HUDEP-2 (cell line): ENCODE results near the gene RXRA.

Experiments used
- DNase-seq, 76 experiments: peaks; one replicate each; lab custom pipeline; 2025; ENCODE audit not compliant: unreplicated experiment in 76 of 76; lab: John Stamatoyannopoulos, UW

Gene RXRA

DNA sequence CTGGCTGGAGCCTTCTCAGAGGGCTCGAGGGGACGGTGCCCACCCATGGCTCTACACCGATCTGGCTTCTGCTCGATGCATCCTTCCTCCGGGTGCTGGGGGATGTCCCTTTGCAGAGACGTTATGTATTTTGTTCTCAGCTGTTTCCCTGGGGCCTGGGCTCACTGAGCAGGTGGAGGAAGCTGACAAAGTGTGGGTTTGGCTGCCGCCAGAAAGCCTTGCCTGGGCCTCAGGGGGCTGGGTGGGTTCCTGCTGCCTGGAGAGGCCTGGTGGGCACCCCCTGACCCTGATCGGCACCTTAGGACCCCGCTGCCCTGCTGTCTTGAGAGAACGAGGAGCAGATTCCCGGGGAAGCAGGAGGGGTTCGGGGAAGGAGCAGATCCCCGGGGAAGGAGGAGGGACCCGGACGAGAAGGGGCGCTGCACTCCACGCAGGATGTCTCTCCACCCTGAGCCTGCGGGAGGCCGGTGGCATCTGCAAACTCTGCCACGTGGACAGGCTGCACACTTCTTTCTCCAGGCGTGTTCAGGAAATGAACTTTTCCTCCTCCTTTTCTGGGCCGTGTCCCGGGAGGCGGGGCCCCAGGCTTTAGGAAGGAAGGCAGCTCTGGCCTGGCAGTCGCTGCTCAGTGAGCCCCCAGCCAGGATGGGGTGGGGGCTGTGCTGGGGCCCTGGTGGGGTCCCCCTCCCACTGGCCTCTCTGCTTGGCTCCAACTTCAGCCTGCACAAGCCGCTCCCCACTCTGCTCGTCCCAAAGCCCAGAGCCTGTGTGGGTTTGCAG lies 148.9 kb downstream of the RXRA start:
- DNase-seq, result no peak

DNA sequence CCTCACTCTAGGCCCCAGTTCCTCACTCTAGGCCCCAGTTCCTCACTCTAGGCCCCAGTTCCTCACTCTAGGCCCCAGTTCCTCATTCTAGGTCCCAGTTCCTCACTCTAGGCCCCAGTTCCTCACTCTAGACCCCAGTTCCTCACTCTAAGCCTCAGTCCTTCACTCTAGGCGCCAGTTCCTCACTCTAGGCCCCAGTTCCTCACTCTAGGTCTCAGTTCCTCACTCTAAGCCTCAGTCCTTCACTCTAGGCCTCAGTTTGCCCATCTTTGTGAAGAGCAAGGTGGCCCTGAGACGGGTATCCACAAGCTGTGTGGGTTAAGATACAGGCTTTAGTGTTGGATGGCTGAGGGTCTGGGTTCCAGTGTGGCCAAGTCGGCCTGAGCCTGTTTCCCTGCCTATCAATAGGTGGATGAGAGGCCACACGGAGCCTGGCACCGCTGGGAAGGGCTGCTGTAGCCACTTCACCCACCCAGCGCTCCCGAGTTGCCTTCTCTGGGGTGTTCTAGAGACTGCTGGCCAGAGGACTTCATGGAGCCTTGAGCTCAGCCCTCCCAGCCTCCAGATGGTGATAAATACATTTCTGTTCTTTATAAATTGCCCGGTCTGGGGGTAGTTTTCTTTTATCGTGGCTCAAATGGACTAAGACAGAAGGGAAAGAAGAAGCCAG lies 150.2 kb downstream of the RXRA start:
- no peak for DNase-seq

DNA sequence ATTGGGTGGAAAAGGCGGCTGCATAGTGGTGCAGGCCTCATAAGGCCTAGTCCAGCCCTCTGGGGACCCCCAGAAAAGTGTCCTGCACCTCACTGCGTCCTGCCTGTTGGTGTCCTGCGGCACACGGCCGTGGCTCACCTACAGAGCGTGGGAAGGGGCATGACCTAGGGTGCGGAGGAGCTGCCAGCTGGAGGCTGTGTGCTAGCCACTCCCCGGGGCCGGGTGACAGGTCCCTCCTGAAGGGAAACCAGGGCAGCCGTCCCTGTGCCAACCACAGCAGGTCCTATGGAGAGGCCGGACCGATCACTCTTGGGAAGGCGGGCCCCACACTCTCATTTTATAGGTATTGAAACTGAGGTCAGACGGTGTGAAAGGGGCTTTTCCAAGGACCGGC lies 150.7 kb downstream of the RXRA start:
- no peak for DNase-seq

DNA sequence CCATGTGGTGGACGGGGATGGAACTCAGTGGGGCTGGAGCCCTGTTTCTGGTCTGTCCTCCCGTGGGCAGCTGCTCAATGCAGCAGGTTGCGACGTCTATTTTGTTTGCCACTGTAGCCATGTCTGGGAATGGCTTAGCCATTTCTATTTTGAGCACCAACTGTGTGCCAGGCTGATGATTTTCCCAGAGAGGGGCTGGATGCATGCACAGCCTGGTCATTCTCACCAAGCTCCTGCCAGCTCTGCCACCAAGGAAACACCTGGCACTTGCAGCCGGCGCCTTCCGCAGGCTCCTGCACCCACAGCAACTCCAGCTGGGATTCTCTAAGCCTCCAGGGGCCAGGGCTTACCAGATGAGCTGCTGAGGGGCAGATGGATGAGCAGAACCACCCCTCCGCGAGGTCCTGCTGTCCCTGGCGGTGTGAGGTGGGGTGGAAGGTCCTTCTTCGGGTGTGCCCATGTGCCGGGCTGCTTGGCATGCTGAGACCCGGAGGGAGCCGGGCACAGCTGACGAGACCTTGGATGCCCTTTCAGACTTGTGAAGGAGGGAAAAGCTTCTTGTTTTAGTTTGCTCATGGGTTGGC lies 151.2 kb downstream of the RXRA start:
- no peak for DNase-seq

DNA sequence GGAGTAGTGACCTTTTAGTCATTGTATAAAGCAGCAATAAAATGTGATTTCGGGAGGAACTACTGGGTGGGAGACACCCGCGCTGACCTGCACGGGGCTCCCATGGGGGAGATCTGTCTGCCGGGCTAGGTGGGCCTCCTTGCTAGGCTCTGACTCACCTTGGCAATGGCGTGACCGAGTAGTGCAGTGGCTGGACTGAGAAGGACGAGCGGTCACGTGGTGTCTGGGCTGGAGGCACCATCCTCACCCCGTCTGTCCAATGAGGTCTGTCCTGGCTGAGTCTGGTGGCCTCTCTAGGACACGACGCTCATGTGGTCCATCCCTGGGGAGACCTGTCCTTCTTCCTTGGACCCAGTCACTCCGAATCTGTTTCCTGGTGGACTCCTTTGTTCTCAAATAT lies 151.7 kb downstream of the RXRA start:
- no peak for DNase-seq

DNA sequence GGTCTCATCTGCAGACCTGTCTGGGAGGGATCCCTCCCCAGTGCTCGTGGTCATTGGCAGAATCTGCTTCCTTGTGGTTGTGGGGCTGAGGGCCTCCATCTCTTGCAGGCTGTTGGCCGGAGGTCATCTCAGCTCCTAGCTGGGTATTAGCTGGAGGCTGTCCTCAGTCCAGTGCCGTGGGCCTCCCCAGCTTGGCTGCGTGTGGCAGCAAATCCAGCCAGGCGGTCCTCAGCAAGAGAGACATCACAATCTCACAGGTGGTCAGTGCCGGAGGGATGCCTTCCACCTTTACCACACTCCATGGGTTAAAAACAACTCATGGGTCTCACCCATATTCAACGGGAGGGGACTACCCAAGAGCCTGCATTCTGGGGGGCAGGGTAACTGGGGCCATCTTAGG lies 155.5 kb downstream of the RXRA start:
- DNase-seq, result no peak

DNA sequence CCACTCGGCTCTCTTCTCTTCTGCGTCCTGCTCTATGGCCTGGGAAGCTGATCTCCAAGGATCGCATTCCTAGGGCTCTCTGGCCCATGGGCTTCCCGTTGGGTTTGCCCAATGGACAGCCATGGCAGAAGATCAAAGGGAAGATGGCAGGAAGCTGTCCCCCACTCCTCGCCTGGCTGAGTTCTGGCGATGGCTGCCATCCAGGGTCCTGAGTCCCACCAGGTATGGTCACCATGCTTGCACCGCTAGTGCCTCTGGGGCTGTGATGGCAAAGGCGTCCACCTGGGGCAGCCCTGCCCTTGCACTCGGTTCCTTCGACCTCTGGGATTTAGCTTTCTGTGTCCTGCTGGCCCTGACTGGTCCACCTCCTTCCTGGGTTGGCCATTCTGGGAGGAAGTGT lies 156.0 kb downstream of the RXRA start:
- no peak for DNase-seq

DNA sequence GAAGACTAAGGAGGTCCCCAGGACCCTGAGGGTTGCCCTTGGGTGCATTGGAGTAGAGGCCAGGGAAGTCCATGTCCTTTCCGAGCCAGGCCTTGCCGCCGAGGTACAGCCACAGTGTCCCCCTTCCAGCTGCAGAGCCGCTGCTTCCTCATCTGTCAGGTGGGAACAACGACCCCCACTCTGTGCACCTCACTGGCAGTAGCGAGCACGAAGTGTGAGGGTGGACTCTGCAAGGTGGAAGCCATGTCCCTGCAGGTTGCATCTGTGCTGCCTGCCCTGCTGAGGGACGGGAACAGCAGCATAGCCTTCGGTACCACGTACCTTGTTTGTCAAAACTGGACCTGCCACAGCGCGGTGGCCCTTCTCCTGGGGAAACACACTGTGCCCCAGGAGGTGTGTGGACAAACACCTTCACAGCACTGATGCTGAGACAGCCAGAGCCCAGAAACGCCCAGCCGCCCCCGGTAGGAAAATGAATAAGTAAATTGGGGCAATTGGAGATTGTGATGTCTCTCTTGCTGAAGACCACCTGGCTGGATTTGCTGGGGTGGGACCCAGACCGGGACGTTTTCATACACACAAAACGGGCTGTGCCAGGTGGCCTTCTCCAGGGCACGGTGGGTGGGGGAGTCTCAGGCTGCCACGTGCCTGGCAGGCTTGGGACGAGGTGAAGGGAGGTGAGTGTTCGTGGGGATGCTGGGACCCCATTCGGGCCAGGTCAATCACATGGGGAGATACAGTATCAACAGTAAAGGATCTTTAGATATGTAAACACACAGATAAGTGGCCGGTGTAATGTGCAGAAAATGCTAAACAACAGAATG lies 157.3 kb downstream of the RXRA start:
- DNase-seq, result no peak

DNA sequence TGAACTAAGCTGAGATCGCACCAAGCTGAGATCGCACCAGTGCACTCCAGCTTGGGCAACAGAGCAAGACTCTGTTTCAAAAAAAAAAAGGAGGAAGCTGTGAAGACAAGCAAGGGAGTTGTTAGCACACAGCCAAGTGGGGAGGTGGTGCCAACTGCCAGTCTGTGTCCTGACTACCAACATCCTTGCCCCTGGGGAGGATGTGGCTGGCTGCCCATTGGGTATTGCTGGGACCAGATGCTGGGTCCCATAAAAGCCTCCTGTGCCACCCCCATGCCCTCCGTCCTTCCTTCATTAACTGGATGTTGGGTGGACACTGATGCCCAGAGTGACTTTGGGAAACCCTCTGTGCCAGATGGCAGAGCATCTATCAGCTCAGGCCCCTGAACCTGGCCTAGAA lies 158.2 kb downstream of the RXRA start:
- no peak for DNase-seq

DNA sequence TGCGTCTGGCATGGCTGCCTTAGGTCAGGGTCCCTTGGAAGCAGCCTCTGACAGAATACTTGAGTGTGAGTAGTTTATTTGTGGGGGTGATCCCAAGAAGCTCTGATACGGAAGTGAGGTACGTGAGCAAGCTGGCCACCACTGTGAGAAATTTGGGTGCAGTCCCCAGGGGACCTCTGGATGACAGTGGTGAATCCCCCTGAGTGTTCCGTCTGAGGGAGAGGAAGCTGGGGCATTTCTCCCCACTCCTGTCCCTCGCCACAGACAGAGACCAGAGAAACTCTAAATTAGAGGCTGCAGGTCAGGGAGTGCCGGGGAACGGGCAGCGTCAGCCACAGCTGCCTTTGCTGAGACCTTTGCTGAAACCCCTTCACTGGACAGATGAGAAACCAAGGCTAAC lies 159.4 kb downstream of the RXRA start:
- DNase-seq, result no peak

DNA sequence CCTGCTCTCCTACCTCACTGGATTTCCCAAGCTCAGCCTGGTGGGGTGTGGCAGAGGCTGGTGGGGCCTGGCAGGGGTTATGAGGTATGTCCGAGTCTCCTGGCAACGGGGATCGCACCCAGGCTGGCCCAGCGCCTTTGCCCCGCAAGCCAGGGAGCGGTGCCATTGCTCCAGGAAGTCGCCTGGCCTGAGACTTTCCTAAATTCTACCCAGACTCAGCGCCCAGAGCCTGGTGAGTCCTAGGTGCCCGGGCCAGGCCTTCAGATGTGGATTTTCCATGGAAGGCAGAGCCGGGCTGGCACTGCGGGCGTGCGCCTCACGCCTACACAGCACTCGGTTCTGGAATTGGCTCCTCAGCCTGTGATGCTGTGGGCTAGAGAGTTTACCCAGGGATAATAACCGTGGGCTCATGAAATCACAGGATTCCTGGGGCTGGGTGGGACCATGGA lies 159.9 kb downstream of the RXRA start:
- DNase-seq, result no peak

DNA sequence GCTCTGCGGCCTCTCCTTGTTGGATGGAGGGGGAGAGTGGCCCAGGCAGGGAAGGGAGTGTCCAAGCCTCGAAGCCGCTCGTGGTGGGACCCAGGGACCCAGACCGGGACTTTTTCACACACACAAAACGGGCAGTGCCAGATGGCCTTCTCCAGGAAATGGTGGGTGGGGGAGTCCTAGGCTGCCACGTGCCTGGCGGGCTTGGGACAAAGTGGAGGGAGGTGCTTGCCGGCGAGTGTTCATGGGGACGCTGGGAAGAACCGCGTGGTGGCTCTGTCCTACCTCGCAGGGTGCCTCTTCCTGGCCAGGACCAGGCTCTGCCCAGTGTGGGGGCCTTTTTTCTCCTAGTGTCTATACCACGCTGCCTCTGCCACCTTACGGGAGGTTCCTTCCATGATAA lies 160.3 kb downstream of the RXRA start:
- no peak for DNase-seq
